Keratinocyte (primary cell): ENCODE measurements around the gene MYL12B. TPM values are rescaled to one million over a fixed set of nuclear protein-coding genes. Genes with fewer than 3 reads are reported as not detected.

ENCODE experiments used
- DNase-seq: peaks from one replicate; pipeline ENCODE4 v3.0.0-alpha.2; 2011; ENCODE audit warnings: low read depth, missing footprints, low spot score
- FAIRE-seq: peaks from 2 replicates; lab custom pipeline; 2011; peaks lifted over from hg19 to GRCh38; lab: Jason Lieb, UNC
- H2AFZ ChIP-seq: 2 replicates; pipeline ENCODE4 v1.6.0; 2012; ENCODE audit warnings: low read length, control low read depth, inconsistent platforms; ENCODE audit not compliant: control insufficient read depth
- H3K27ac ChIP-seq: 2 replicates; pipeline ENCODE4 v1.5.1; 2011; ENCODE audit warnings: low read length; ENCODE audit not compliant: control insufficient read depth, insufficient read depth
- H3K27me3 ChIP-seq: 3 replicates; pipeline ENCODE4 v1.6.0; 2011; ENCODE audit warnings: low read length; ENCODE audit not compliant: control insufficient read depth, insufficient read depth; ENCODE audit errors: extremely low read depth
- H3K36me3 ChIP-seq, 2 experiments: 2 replicates in 1 of 2; 3 replicates in 1 of 2; pipeline ENCODE4 v1.5.1; 2011; ENCODE audit warnings: low read length in 2 of 2, mild to moderate bottlenecking in 1 of 2; ENCODE audit not compliant: control insufficient read depth in 2 of 2, insufficient read depth in 2 of 2; ENCODE audit errors: extremely low read depth in 1 of 2
- H3K4me1 ChIP-seq: 3 replicates; pipeline ENCODE4 v1.5.1; 2011; ENCODE audit warnings: low read length; ENCODE audit not compliant: control insufficient read depth, insufficient read depth; ENCODE audit errors: extremely low read depth
- H3K4me2 ChIP-seq: 3 replicates; pipeline ENCODE4 v1.6.0; 2011; ENCODE audit warnings: low read depth, low read length; ENCODE audit not compliant: control insufficient read depth, insufficient read depth; ENCODE audit errors: extremely low read depth
- H3K4me3 ChIP-seq, 3 experiments: fragments of 200-600 bp in 1 of 3; sonication (generic) in 1 of 3; 2 replicates in 2 of 3; 3 replicates in 1 of 3; pipeline ENCODE4 v1.5.1; 2011 to 2016; ENCODE audit warnings: low read length in 3 of 3, mild to moderate bottlenecking in 3 of 3, control low read depth in 2 of 3, inconsistent platforms in 1 of 3, low read depth in 1 of 3, mixed read lengths in 1 of 3, mixed run types in 1 of 3, moderate library complexity in 1 of 3; ENCODE audit not compliant: control insufficient read depth in 2 of 3, insufficient read depth in 2 of 3; ENCODE audit errors: extremely low read depth in 1 of 3
- H3K79me2 ChIP-seq: 2 replicates; pipeline ENCODE4 v1.6.0; 2012; ENCODE audit warnings: low read length; ENCODE audit not compliant: control insufficient read depth, insufficient read depth
- H3K9ac ChIP-seq: 3 replicates; pipeline ENCODE4 v1.6.0; 2011; ENCODE audit warnings: low read length; ENCODE audit not compliant: control insufficient read depth, insufficient read depth; ENCODE audit errors: extremely low read depth
- H3K9me1 ChIP-seq: 3 replicates; pipeline ENCODE4 v1.6.0; 2011; ENCODE audit warnings: low read length; ENCODE audit not compliant: control insufficient read depth, insufficient read depth; ENCODE audit errors: extremely low read depth
- H3K9me3 ChIP-seq: 2 replicates; pipeline ENCODE4 v1.5.1; 2012; ENCODE audit warnings: low read depth, low read length; ENCODE audit not compliant: control insufficient read depth
- H4K20me1 ChIP-seq: 3 replicates; pipeline ENCODE4 v1.6.0; 2011; ENCODE audit warnings: low read length; ENCODE audit not compliant: control insufficient read depth, insufficient read depth; ENCODE audit errors: extremely low read depth
- EZH2 ChIP-seq: IDR thresholded peaks from one replicate; pipeline ENCODE4 v1.6.1; 2012; ENCODE audit warnings: inconsistent platforms, mild to moderate bottlenecking, low read length, moderate library complexity
- dilution Hi-C: fragments of 300-500 bp; cut with MboI; formaldehyde crosslinking; loops from one replicate; pipeline ENCODE4 v1.7.0; 2020; ENCODE audit warnings: low sequenced_read_pairs; ENCODE audit not compliant: extremely low pct_ligation_motif_present
- polyA plus RNA-seq, 5 experiments: library from polyadenylated mRNA; depleted of rRNA in 3 of 5; stranded (reverse) in 3 of 5; stranded (forward) in 1 of 5; unstranded in 1 of 5; fragments of >200 nt; gene quantifications; 1 replicate in 1 of 5; 2 replicates in 3 of 5; 3 replicates in 1 of 5; pipeline versions ENCODE4 v1.2.1 to v1.2.3, GENCODE V29; 2011 to 2012; ENCODE audit warnings: missing spikeins in 2 of 5, low read depth in 1 of 5, low replicate concordance in 1 of 5
- TF ChIP-seq, protein P1 (sequence below), 3 experiments: IDR thresholded peaks in 1 of 3; conservative IDR thresholded peaks in 1 of 3; optimal IDR thresholded peaks in 1 of 3; 2 replicates in 2 of 3; 3 replicates in 1 of 3; pipeline versions ENCODE3 to v1.5.1; 2011; ENCODE audit warnings: low read length in 3 of 3, mild to moderate bottlenecking in 3 of 3, moderate library complexity in 2 of 3, control low read depth in 1 of 3, inconsistent platforms in 1 of 3; ENCODE audit not compliant: insufficient read depth in 2 of 3; ENCODE audit errors: extremely low read depth in 1 of 3

Gene MYL12B
- polyA plus RNA-seq, 1 donor (not counting 4 experiments of a cell fraction or from before 2014, with no cell fraction given), result 1,224 TPM

DNA sequence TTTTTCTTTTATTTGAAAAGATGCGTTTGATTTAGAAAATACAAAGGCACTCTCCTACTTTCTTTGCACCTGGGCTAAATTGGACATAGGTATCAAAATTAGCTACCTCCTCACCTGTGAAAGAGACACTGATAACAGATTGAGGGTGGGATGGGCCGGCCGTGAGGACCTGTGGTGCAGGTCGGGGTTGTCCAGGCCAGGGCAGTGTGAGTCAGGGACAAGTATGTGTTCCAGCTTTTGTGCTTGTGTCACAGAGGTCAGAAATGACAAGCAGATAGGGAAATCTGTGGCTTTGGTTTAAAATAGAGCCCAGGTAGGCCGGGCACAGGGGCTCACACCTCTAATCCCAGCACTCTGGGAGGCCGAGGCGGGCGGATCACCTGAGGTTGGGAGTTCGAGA lies 22.6 kb downstream of the MYL12B start:
- no peak overlapping the region for H3K4me3 ChIP-seq
- FAIRE-seq, result no peak
- no peak for DNase-seq

DNA sequence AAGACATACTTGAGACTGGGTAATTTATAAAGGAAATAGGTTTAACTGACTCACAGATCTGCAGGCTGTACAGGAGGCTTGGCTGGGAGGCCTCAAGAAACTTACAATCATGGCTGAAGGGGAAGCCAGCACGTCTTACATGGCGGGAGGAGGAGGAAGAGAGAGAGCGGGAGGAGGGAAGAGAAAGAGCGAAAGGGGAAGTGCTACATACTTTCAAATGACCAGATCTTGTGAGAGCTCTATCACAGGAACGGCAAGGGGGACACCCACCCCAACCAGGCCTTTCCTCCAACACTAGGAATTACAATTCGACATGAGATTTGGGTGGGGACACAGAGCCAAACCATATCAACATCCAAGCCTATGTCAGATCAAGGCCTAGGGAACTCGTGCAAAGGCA lies 24.2 kb downstream of the MYL12B start:
- FAIRE-seq (no peak), DNase-seq (no peak)
- TF ChIP-seq, protein P1, sequence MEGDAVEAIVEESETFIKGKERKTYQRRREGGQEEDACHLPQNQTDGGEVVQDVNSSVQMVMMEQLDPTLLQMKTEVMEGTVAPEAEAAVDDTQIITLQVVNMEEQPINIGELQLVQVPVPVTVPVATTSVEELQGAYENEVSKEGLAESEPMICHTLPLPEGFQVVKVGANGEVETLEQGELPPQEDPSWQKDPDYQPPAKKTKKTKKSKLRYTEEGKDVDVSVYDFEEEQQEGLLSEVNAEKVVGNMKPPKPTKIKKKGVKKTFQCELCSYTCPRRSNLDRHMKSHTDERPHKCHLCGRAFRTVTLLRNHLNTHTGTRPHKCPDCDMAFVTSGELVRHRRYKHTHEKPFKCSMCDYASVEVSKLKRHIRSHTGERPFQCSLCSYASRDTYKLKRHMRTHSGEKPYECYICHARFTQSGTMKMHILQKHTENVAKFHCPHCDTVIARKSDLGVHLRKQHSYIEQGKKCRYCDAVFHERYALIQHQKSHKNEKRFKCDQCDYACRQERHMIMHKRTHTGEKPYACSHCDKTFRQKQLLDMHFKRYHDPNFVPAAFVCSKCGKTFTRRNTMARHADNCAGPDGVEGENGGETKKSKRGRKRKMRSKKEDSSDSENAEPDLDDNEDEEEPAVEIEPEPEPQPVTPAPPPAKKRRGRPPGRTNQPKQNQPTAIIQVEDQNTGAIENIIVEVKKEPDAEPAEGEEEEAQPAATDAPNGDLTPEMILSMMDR (optimal IDR thresholded peaks at IDR 0.05 in 1 of 3, IDR thresholded peaks at IDR 0.05 in 1 of 3, conservative IDR thresholded peaks at IDR 0.05 in 1 of 3; ENCODE audit: extremely low read depth in 1 of 3, insufficient read depth in 2 of 3, low read length in 3 of 3), result no peak
- no peak for TF ChIP-seq EZH2
- H3K9me3 ChIP-seq, result no peaks in the 10 kb centered on the region
- dilution Hi-C loops, result no loop called here
- H2AFZ ChIP-seq, result no peak overlapping the region
- no peak overlapping the region for H3K4me2 ChIP-seq
- no peaks in the 10 kb centered on the region for H3K79me2 ChIP-seq
- no peak overlapping the region for H3K9ac ChIP-seq
- H3K4me1 ChIP-seq, result peaks cover 3% of the 10 kb centered on the region
- no peaks in the 10 kb centered on the region for H3K36me3 ChIP-seq
- H4K20me1 ChIP-seq, result no peaks in the 10 kb centered on the region
- no peak overlapping the region for H3K4me3 ChIP-seq
- H3K27ac ChIP-seq, result no peak overlapping the region
- H3K27me3 ChIP-seq, result no peaks in the 10 kb centered on the region
- H3K9me1 ChIP-seq, result no peaks in the 10 kb centered on the region

More for the DNA sequence above, 22.6 kb downstream of the MYL12B start:
- H2AFZ ChIP-seq, result no peak overlapping the region
- TF ChIP-seq EZH2, result no peak
- TF ChIP-seq, protein P1 (optimal IDR thresholded peaks at IDR 0.05 in 1 of 3, IDR thresholded peaks at IDR 0.05 in 1 of 3, conservative IDR thresholded peaks at IDR 0.05 in 1 of 3; ENCODE audit: extremely low read depth in 1 of 3, insufficient read depth in 2 of 3, low read length in 3 of 3), result no peak
- H3K27ac ChIP-seq, result no peak overlapping the region
- no peaks in the 10 kb centered on the region for H3K9me3 ChIP-seq
- no peaks in the 10 kb centered on the region for H3K27me3 ChIP-seq
- H3K79me2 ChIP-seq, result no peaks in the 10 kb centered on the region
- H3K4me1 ChIP-seq, result peaks cover 3% of the 10 kb centered on the region
- no peak overlapping the region for H3K4me2 ChIP-seq
- no peak overlapping the region for H3K9ac ChIP-seq
- peaks cover 0 to under 1% of the 10 kb centered on the region in 2 experiments for H3K36me3 ChIP-seq
- H4K20me1 ChIP-seq, result no peaks in the 10 kb centered on the region
- H3K9me1 ChIP-seq, result no peaks in the 10 kb centered on the region
- dilution Hi-C loops, result no loop called here
